ENCODE results near the gene JMJD8.

- TF ChIP-seq CTCF (IDR thresholded peaks at IDR 0.05) (peak in 1 of 6 experiments; percentile 25), POLR2A (IDR thresholded peaks at IDR 0.05) (peak; percentile 35 to 55)
These were observed 47.7 kb downstream of the JMJD8 start, which contains the start of gene METTL26 for GRCh38 chr16:636206-637080.

Data from adrenal gland (tissue), 5 donors.